GM18867 (cell line): ENCODE measurements around the gene CLCNKB.
"Not testable (repeated sequence)": the region's sequence is repeated elsewhere in the genome, so short reads cannot be mapped to it uniquely, and the experiment has no call there.

Experiments
- ATAC-seq: cut with Tn5 transposase; IDR thresholded peaks from one replicate; pipeline ENCODE4 v1.9.1; 2021; ENCODE audit warnings: mild to moderate bottlenecking, moderate library complexity; ENCODE audit not compliant: unreplicated experiment

CLCNKB gene

DNA sequence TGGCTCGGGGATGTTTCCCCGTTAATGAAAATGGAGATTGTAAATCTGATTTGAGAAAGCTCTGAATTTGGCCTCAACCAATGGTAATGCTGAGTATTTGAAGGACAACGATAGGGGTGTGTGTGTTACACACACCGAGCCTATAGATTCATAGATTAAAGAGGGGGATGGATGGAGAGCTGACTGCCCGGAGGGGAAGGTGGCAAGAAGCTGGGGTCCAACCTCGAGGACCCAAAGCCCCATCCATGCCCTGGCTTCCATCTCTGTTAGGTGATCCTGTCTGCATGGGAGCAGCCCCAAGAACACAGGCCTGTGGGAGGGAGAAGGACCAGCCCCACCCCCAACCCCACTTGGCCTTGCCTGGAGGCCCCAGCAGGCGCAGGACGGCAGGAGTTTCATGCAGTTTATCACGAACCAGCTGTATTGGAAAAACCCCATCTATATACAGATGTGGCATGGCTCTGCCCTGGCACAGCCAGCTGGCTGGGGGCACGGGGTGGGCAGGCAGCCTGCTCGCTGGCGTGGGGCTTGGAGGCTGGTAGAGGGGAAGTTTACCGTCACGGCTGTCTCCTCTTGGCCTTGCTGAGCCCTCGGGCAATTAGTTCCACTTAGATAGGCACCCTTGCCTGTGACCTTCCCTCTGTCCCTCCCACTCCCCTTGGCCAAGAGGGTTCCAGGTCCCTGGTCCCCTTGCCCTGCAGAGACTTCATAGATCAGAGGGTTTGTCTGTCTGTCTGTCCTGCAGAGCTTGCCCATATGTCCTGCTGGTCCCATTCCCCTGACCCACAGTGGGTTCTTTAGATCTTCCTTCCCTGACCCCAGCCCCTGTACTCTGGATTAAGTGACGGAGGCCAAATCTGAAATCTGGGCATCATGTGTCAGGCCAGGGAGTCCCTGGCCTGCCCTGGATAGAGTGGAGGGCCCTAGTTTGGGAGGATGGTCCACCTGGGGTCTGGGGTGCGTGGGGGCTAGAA, 28.8 kb upstream of the CLCNKB start:
- ATAC-seq: no peak

DNA sequence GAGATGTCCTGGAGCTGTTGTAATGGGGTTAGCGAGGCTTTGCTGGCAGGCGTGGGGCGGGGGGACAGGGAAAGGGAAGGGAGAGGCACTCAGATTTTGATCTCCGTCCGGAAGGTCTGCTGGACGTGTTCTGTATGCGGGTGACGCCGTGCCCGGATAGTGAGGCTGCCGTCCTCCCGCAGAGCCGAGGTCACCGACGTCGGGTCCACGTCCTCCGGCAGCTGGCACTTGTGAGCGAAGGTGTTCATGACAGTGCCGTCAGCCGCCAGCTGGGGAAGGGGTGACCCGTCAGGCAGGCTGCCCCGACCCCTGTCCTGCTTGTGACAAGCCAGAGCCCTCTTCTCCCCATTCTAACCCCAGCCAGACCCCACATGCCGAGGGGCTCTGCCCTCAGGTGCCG, 28.1 kb upstream of the CLCNKB start:
- no peak for ATAC-seq

DNA sequence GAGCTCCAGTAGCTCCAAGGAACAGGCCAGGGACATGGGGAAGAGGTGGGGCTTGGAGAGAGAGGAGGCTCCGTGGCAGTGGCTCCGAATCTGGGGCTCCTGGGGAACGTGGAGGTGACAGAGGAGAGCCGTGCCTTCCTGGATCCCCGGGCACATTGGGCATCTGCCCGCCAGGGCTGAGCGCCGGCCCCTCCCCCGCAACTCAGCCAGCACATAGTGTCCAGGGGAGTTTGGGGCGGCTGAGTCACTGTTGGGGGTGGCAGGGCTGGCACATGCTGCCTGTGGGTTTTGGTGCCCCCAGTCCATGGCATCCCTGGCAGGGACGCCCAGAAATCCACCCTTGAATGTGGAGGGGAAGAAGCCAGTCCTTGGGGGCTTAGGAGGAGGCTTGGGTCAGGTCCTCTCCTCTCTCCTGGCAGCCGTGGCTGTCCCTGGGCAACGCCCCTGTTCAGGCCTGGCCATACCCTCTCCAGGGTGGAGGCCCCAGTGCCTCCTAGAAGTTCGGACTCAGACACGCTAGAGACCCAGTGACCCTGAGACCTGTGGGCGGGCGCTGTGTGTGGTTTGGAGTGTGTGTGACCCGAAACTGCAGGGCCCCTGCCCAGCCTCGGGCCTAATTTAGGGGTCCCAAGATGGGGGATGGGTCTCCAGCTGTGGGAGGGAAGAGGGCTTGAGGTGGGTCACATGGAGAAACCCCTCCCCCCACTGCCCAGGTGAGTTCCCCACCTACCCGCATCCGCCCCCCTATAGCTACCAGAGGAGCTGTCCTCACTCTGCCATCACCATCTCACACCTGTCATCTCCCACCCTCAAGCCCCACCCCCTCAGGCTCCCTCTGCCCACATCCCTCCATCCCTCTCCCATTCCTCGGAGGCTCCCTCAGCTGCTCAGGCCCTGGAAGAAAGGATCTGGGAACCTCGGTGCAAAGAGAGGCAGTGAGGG, 27.4 kb upstream of the CLCNKB start:
- ATAC-seq: no peak

DNA sequence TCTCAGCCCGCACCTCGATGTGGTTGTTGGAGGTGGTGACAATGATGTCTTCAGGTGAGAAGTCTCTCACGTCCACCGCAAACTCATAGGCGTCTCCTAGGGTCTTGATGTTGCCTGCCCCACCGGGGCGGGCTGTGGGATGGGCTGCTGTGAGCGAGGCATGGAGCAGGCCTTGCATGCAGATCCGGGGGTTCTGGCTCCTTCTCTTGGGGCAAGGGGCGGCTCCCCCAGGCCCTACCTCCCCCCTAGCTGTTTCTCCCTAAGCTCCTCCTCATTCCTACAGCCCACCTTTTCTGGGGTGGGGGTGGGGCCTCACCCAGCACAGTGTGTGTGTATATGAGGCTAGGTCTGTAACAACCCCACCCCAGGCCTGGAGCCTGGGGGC, 26.5 kb upstream of the CLCNKB start:
- ATAC-seq: no peak

GRCh38 chr1:16017461-16018303, 25.9 kb upstream of the CLCNKB start, which contains the start of gene HSPB7:
HSPB7 (minus strand) TSS chr1:16018043; CDS start chr1:16017963, 80 bp downstream.
- ATAC-seq: no peak

- no peak for ATAC-seq
Observed at GRCh38 chr1:16018308-16018707, 25.3 kb upstream of the CLCNKB start.

- no peak for ATAC-seq
Observed at GRCh38 chr1:16018749-16019643, 24.6 kb upstream of the CLCNKB start.

- no peak for ATAC-seq
Observed at GRCh38 chr1:16019644-16020277, 23.8 kb upstream of the CLCNKB start.

DNA sequence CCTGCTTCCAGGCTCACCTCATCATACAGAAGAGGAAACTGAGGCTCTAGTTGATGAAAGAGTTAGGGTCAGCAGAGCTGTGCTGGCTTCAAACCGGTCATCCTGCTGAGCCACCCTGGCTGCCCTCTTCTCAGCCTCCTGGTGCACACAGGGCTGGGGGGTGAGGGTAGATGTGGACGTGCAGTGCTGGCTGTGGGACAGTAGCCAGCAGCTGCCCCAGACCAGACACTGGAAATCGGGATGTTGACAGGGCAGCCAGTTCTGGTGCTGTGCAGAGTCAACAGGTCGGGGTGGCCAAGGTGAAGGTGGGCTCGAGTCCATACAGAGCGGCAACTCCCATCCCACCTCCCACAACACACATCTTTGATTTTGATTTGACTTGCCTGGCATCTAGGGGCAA, 23.3 kb upstream of the CLCNKB start:
- no peak for ATAC-seq

- ATAC-seq: not testable (repeated sequence)
Observed at GRCh38 chr1:16020878-16021277, 22.7 kb upstream of the CLCNKB start.

- ATAC-seq: no peak
Observed at GRCh38 chr1:16021681-16022080, 21.9 kb upstream of the CLCNKB start, which contains the start of gene CLCNKA. CLCNKA (plus strand) TSS chr1:16022036; CDS start chr1:16022620, 584 bp downstream.

DNA sequence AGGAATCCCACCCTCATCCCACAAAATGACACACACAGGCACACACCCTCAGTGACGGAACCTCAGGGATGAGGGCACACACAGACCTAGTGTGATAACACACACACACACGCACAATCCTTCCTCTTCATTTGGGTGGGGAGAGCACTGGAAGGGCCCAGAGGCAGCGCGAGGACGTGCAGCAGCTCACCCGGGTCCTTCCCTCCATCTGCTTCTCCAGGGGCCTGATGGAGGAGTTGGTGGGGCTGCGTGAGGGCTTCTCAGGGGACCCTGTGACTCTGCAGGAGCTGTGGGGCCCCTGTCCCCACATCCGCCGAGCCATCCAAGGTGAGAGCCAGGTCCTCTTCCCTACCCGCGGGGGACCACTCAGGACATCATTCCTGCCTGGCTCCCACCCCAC, 21.2 kb upstream of the CLCNKB start:
- no peak for ATAC-seq

DNA sequence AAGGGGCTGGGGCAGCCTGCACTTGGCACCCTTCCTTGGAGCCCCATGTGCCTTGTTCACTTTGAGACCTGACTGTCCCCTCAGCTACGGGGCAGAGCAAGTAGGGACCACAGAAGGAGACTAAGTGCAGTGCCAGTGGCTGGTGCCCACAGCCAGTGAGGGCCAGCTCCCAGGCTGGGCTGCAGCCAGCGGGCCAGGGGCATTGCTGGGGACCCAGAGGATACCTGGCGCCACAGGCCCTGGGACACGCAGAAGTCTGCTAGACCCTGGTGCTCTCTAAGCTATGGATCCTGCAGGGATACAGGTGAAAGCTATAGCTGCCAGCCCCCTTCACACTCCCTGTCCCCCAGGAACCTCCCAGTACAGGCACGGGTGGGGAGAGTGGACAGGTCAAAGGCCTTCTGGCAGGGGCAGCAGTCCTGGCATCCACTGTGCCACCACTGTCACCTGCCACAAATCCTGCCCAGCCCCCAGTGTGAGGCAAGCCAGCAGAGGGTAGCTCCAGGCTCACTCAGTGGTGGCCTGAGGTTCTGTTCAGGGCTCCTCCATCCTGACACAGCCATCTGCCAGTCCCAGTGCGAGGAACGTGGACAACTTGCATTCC, 20.4 kb upstream of the CLCNKB start:
- ATAC-seq: no peak

- ATAC-seq: not testable (repeated sequence)
Observed at GRCh38 chr1:16026302-16026701, 17.3 kb upstream of the CLCNKB start.

GRCh38 chr1:16026723-16027484, 16.7 kb upstream of the CLCNKB start:
- no peak for ATAC-seq

GRCh38 chr1:16028237-16029002, 15.2 kb upstream of the CLCNKB start:
- ATAC-seq: no peak

DNA sequence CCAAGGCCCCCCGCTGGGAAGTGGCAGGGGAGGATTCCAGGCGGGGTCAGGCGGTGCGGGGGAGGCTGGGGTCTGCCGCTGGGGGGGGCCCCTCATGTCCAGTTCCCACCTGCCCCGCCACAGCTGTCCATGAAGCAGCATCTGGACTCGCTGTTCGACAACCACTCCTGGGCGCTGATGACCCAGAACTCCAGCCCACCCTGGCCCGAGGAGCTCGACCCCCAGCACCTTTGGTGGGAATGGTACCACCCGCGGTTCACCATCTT, 14.6 kb upstream of the CLCNKB start:
- not testable (repeated sequence) for ATAC-seq
